OCI-LY7 (cell line): ENCODE data around the gene ABCG2. TPM values are rescaled to one million over a fixed set of nuclear protein-coding genes. Genes with fewer than 3 reads are reported as not detected.

ENCODE experiments used
- BruUV-seq: library from RNA; stranded (reverse); fragments of 400-500 nt; replicated peaks from 2 replicates; lab custom pipeline; 2021; lab: Mats Ljungman, UMichigan
- CTCF ChIA-PET: fragments of 300-600 bp; sonication (Branson Sonifier 250); formaldehyde crosslinking; loops from one replicate; lab custom pipeline; 2022; ENCODE audit warnings: antibody characterized with exemption; ENCODE audit not compliant: unreplicated experiment; lab: Charles Lee
- POLR2A ChIA-PET: fragments of 300-600 bp; sonication (Branson Sonifier 250); formaldehyde crosslinking; loops from one replicate; lab custom pipeline; 2022; ENCODE audit warnings: antibody characterized with exemption; lab: Charles Lee
- DNase-seq: peaks from one replicate; pipeline ENCODE4 v3.0.0-alpha.2; 2015; ENCODE audit warnings: low spot score
- H2AFZ ChIP-seq: fragments of 200-600 bp; sonication (generic), shearing (Covaris generic); 2 replicates; pipeline ENCODE4 v1.6.1; 2014; ENCODE audit warnings: mild to moderate bottlenecking, antibody characterized with exemption, low read length, moderate library complexity
- H3K27ac ChIP-seq: fragments of 200-600 bp; sonication (generic); 2 replicates; pipeline ENCODE4 v1.5.1; 2014; ENCODE audit warnings: mixed run types, low read depth, mild to moderate bottlenecking, moderate library complexity, low read length, inconsistent platforms; ENCODE audit not compliant: poor library complexity, severe bottlenecking
- H3K36me3 ChIP-seq: fragments of 200-600 bp; sonication (generic); 2 replicates; pipeline ENCODE4 v1.6.1; 2014; ENCODE audit warnings: mild to moderate bottlenecking, antibody characterized with exemption, low read length, moderate library complexity, mixed read lengths; ENCODE audit not compliant: insufficient read depth
- H3K4me1 ChIP-seq: fragments of 200-600 bp; sonication (generic); 2 replicates; pipeline ENCODE4 v1.5.1; 2014; ENCODE audit warnings: mild to moderate bottlenecking, low read length; ENCODE audit not compliant: insufficient read depth, poor library complexity, severe bottlenecking
- H3K4me2 ChIP-seq: fragments of 200-600 bp; sonication (generic); 2 replicates; pipeline ENCODE4 v1.6.1; 2014; ENCODE audit warnings: mild to moderate bottlenecking, low read length
- H3K4me3 ChIP-seq: fragments of 200-600 bp; sonication (generic); 2 replicates; pipeline ENCODE4 v1.5.1; 2014; ENCODE audit warnings: mild to moderate bottlenecking, low read depth, low read length; ENCODE audit not compliant: poor library complexity, severe bottlenecking
- H3K79me2 ChIP-seq: fragments of 200-600 bp; sonication (generic); 2 replicates; pipeline ENCODE4 v1.6.1; 2016; ENCODE audit warnings: low read depth, mild to moderate bottlenecking, low read length, moderate library complexity, mixed read lengths; ENCODE audit not compliant: insufficient read depth
- H3K9me2 ChIP-seq: fragments of 200-600 bp; sonication (generic); 2 replicates; pipeline ENCODE4 v1.6.1; 2016; ENCODE audit warnings: mild to moderate bottlenecking, low read length, mixed read lengths; ENCODE audit not compliant: insufficient read depth
- H3K9me3 ChIP-seq: fragments of 200-600 bp; sonication (generic); 2 replicates; pipeline ENCODE4 v1.6.1; 2014; ENCODE audit warnings: mild to moderate bottlenecking, mixed run types, low read length, mixed read lengths
- H4K20me1 ChIP-seq: fragments of 200-600 bp; sonication (generic); 2 replicates; pipeline ENCODE4 v1.6.1; 2014; ENCODE audit warnings: mild to moderate bottlenecking, antibody characterized with exemption, low read length, moderate library complexity, mixed read lengths; ENCODE audit not compliant: insufficient read depth
- EZH2phosphoT487 ChIP-seq: fragments of 200-600 bp; sonication (generic); IDR thresholded peaks from 2 replicates; pipeline ENCODE4 v1.6.1; 2018; ENCODE audit warnings: low read depth, borderline replicate concordance, mild to moderate bottlenecking, mixed run types, antibody characterized with exemption, low read length, moderate library complexity, mixed read lengths
- intact Hi-C: fragments of 100-400 bp; cut with micrococcal nuclease; formaldehyde crosslinking; loops from one replicate; pipeline ENCODE4 v1.10.0; 2022; ENCODE audit not compliant: unreplicated experiment
- total RNA-seq, 2 experiments: library from RNA; depleted of rRNA in 1 of 2; stranded (reverse); fragments of >200 nt in 1 of 2; shearing (Covaris generic) in 1 of 2; gene quantifications; 2 replicates each; pipeline ENCODE4 v1.2.3, GENCODE V29; 2014 to 2022
- TF ChIP-seq, protein P1 (sequence below): fragments of 200-600 bp; sonication (generic); conservative IDR thresholded peaks from 2 replicates; pipeline ENCODE4 v1.5.1; 2014; ENCODE audit warnings: mild to moderate bottlenecking, antibody characterized with exemption, low read length, moderate library complexity, mixed read lengths

ABCG2 gene
- total RNA-seq, 2 experiments from 2014 or later, result not detected

DNA sequence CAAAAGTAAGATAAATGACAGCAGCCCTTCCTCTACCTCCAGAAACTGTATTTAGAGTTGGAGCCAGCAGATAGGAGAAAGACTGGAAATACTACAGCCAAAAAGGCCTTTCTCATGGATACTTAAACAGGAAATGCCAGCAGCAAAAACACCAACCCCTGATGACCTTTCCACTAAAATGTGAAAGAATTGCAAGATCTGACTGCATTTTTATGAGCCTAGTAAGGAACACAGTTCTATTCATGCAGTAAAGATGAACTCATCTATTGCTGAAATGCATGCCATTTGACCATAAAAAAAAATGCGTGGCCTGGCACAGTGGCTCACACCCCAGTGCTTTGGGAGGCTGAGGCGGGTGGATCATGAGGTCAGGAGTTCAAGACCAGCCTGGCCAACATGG is 19.9 kb downstream of the ABCG2 start:
- intact Hi-C loops, result no loop called here
- no peak for DNase-seq
- no peaks in the 10 kb centered on the region for H3K9me2 ChIP-seq
- H2AFZ ChIP-seq, result no peak overlapping the region
- H3K79me2 ChIP-seq, result no peaks in the 10 kb centered on the region
- H4K20me1 ChIP-seq, result no peaks in the 10 kb centered on the region
- no peak overlapping the region for H3K4me3 ChIP-seq
- CTCF ChIA-PET, result no interaction called here
- no peaks in the 10 kb centered on the region for H3K36me3 ChIP-seq
- H3K4me2 ChIP-seq, result no peak overlapping the region
- POLR2A ChIA-PET, result interaction anchor here (0.7 to 1.1 kb wide), 3 partner anchors 9 to 140 kb away, joined by 3 read pairs; no protein-coding TSS in a partner anchor
- no peaks in the 10 kb centered on the region for H3K9me3 ChIP-seq
- TF ChIP-seq, protein P1, sequence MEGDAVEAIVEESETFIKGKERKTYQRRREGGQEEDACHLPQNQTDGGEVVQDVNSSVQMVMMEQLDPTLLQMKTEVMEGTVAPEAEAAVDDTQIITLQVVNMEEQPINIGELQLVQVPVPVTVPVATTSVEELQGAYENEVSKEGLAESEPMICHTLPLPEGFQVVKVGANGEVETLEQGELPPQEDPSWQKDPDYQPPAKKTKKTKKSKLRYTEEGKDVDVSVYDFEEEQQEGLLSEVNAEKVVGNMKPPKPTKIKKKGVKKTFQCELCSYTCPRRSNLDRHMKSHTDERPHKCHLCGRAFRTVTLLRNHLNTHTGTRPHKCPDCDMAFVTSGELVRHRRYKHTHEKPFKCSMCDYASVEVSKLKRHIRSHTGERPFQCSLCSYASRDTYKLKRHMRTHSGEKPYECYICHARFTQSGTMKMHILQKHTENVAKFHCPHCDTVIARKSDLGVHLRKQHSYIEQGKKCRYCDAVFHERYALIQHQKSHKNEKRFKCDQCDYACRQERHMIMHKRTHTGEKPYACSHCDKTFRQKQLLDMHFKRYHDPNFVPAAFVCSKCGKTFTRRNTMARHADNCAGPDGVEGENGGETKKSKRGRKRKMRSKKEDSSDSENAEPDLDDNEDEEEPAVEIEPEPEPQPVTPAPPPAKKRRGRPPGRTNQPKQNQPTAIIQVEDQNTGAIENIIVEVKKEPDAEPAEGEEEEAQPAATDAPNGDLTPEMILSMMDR, result no peak
- no peak for TF ChIP-seq EZH2phosphoT487
- no peak overlapping the region for H3K27ac ChIP-seq
- no peaks in the 10 kb centered on the region for H3K4me1 ChIP-seq
- BruUV-seq, result no TSS peak

DNA sequence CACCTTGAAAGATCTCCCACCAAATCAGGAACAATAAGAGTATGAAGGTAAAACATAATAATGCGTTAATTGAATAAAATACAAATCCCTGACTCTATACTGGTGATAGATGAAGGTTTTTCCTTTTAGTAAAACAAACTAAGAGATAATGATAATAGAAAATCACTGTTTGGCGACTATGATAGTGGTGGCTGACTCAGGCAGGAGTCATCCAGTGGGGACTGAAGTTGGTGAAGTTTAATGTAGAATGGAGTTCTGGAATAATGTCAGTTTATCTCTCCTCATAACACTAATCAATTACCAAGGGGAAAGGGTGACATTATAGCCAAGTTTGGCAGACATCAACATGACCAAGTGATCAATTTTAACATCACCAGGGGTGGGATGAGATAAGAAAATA is 21.3 kb downstream of the ABCG2 start:
- Histone ChIP-seq H2AFZ (no peak overlapping the region), H3K79me2 (no peaks in the 10 kb centered on the region)

DNA sequence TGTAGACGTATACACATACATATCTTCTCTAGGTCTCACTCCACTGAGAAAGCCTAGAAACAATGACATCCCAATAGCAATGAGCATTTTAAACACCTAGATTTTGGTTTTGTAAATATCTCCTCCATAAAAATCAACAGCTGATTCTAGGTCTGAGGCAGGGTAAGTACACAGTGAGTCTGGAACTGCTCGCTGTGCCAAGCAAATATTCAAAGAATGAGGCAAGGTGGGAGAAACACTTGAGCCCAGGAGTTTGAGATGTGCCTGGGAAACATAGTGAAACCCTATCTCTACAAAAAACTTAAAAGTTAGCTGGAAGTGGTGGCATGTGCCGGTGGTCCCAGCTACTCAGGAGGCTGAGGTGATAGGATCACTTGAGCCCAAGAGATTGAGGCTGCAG is 22.2 kb downstream of the ABCG2 start:
- Histone ChIP-seq H3K9me3 (no peaks in the 10 kb centered on the region), H3K4me1 (no peaks in the 10 kb centered on the region), H3K79me2 (no peaks in the 10 kb centered on the region), H4K20me1 (no peaks in the 10 kb centered on the region), H3K4me2 (no peak overlapping the region), H3K4me3 (no peak overlapping the region), H2AFZ (no peak overlapping the region), H3K36me3 (no peaks in the 10 kb centered on the region), H3K9me2 (no peaks in the 10 kb centered on the region), H3K27ac (no peak overlapping the region)
- TF ChIP-seq, protein P1, result no peak
- no peak for TF ChIP-seq EZH2phosphoT487
- POLR2A ChIA-PET, result no interaction called here
- CTCF ChIA-PET, result no interaction called here
- intact Hi-C loops, result no loop called here
- no TSS peak for BruUV-seq
- DNase-seq, result no peak

More for the DNA sequence above, 21.3 kb downstream of the ABCG2 start:
- Histone ChIP-seq H4K20me1 (no peaks in the 10 kb centered on the region), H3K9me3 (no peaks in the 10 kb centered on the region), H3K4me2 (no peak overlapping the region), H3K27ac (no peak overlapping the region), H3K4me1 (no peaks in the 10 kb centered on the region), H3K36me3 (no peaks in the 10 kb centered on the region), H3K9me2 (no peaks in the 10 kb centered on the region), H3K4me3 (no peak overlapping the region)
- no TSS peak for BruUV-seq
- intact Hi-C loops, result no loop called here
- no peak for DNase-seq
- ChIA-PET POLR2A (no interaction called here), CTCF (no interaction called here)
- TF ChIP-seq, protein P1, result no peak
- TF ChIP-seq EZH2phosphoT487, result no peak
